ENCODE data around the gene WDR72.

WDR72 gene

DNA sequence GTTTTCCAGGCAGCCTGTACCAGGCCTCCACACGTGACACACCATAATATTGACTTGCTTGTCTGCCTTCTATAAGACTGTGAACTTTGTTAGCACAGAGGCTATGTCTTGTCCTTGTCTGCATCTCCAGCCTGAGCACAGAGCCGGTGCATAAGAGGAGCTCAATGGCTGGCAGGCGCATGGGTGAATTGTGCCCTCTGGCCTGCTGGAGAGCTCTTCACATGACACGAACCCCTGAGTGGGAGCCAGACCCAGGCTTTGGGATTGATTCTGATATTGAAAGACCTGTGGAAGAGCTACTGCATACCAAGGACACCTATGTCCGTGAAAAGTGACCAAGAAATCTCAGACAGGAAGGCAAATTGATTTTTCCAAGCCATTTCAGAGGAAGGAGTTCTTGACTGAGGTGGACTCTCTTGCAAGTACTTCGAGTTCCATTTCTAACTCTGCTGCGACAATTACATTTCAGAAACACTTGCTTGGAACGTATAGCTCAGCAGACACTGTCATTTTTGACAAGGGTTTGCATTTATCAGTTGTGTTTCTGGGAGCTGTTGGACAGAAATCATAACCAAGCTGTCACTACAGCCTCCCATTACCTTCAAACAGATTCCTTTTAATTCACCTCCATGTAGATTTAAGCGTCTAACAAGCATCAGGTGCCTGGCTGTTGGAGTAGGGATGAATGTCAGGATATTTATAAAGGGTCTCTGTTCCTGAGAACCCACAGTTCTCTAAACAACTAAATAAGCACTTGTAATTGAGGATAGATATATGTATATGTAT lies 281.3 kb downstream of the WDR72 start:
- no peak for ATAC-seq
- no peaks in the 10 kb centered on the region for H3K4me1 Mint-ChIP-seq
- H3K9me3 Mint-ChIP-seq = peaks cover 11% of the 10 kb centered on the region

DNA sequence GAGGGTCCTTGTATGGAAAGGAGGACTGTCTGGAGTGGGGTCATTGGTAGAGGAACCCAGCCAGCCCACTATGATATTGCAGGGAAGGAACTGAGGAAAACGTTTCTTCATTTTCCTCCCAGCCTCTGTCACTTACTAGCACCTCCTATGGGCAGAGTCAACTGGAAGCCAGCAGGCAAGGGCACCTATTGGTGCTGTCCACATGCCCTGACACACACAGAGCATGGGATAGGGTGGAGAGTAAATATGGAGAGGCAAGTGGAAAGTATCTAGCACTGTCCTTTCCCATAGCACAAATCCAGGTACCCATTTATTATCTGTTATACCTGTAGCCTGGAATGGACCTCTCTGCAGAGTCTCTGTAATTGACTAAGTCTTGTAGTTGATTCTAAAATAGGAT lies 285.6 kb downstream of the WDR72 start:
- Mint-ChIP-seq H3K27ac (no peak overlapping the region), H3K4me3 (no peak overlapping the region), H3K4me1 (no peaks in the 10 kb centered on the region), H3K36me3 (no peaks in the 10 kb centered on the region), H3K9me3 (peaks cover 10% of the 10 kb centered on the region)
- DNase-seq (ENCODE audit: low spot score in 2 of 2) = no peak
- ATAC-seq = no peak

More for the DNA sequence above, 281.3 kb downstream of the WDR72 start:
- no peak overlapping the region for H3K27ac Mint-ChIP-seq
- H3K4me3 Mint-ChIP-seq = no peak overlapping the region
- no peaks in the 10 kb centered on the region for H3K36me3 Mint-ChIP-seq
- DNase-seq (ENCODE audit: low spot score in 2 of 2) = no peak

DNA sequence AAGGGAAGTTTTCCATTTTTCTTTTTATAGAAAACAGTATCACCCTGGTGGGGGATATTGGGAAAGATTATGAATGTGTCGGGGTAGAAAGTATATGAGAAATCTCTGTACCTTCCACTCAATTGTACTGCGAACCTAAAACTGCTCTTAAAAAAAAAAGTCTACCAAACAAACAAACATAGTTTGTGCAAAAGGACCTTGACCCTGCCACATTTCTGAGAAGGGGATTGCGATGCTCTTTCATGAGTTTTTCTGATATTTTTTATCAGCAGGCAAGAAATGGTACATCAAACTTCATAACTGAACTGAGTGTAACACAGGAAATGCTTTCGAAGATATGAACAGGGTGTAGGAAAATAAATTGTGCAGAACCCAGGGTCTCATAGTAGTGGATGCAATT lies 286.0 kb downstream of the WDR72 start:
- Mint-ChIP-seq H3K4me3 (no peak overlapping the region), H3K27ac (no peak overlapping the region), H3K36me3 (no peaks in the 10 kb centered on the region), H3K9me3 (peaks cover 13% of the 10 kb centered on the region), H3K4me1 (no peaks in the 10 kb centered on the region)
- ATAC-seq = no peak
- no peak for DNase-seq (ENCODE audit: low spot score in 2 of 2)

DNA sequence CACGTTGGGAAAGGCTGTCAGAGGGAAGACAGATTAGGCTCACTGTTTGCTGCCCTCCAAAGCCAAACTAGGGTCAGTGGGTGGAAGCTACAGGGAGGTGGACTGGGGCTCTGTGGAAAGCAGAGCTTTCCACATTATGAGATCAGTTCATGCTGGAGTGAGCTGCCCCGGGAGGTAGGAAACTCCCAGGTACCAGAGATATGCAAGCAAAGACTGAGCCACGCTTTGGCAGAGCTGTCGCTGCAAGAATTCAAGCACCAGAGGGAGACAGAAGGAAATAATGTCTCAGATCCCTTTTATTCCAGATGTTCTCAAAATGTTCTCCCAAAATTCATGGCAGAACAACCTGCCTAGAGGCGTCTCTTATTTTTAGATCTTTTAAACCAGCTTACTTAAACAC lies 286.6 kb downstream of the WDR72 start:
- H3K4me1 Mint-ChIP-seq = no peaks in the 10 kb centered on the region
- no peak overlapping the region for H3K4me3 Mint-ChIP-seq
- DNase-seq (ENCODE audit: low spot score in 2 of 2) (no peak), ATAC-seq (no peak)
- peaks cover 13% of the 10 kb centered on the region for H3K9me3 Mint-ChIP-seq
- H3K27ac Mint-ChIP-seq = no peak overlapping the region
- H3K36me3 Mint-ChIP-seq = no peaks in the 10 kb centered on the region

DNA sequence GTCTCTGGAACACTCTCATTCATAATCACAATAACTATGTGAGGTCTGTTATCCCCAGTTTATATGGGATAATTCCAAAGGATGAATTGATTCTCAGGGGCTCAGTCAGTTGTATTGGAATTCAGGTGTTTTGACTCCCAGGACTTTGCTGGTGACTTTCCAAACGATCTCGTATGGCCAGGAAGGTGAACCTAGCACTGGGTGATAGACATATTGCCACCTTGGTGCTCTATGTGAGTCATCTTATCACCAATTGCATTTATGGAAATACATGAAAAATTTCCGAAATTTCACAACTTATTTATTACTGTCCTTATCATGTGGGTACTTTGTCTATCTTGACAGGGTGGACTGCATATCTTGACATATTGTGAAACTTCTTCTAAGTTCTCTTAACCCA lies 287.3 kb downstream of the WDR72 start:
- Mint-ChIP-seq H3K4me1 (no peaks in the 10 kb centered on the region), H3K36me3 (no peaks in the 10 kb centered on the region), H3K4me3 (no peak overlapping the region), H3K27ac (no peak overlapping the region), H3K9me3 (peaks cover 9% of the 10 kb centered on the region)
- ATAC-seq (no peak), DNase-seq (ENCODE audit: low spot score in 2 of 2) (no peak)

DNA sequence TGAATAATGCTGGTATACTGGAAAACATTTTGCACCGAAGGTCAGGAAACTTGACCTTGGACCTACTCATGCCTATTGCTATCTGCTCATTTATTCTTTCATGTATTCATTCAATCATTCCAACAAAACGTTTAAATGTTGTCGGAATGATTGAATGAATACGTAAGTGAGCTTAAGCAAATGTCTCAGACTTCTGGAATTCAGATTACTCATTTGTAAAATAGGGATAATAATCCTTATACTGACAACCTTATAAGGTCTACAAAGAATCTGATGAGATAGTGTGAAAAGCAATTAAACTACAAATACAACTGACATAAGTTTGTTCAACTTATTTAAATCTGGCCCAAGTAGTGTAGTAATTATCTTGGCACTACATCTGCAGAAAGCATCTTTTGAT lies 288.7 kb downstream of the WDR72 start:
- Mint-ChIP-seq H3K4me1 (no peaks in the 10 kb centered on the region), H3K9me3 (peaks cover 7% of the 10 kb centered on the region), H3K36me3 (no peaks in the 10 kb centered on the region), H3K27ac (no peak overlapping the region), H3K4me3 (no peak overlapping the region)
- ATAC-seq = no peak
- DNase-seq (ENCODE audit: low spot score in 2 of 2) = no peak

DNA sequence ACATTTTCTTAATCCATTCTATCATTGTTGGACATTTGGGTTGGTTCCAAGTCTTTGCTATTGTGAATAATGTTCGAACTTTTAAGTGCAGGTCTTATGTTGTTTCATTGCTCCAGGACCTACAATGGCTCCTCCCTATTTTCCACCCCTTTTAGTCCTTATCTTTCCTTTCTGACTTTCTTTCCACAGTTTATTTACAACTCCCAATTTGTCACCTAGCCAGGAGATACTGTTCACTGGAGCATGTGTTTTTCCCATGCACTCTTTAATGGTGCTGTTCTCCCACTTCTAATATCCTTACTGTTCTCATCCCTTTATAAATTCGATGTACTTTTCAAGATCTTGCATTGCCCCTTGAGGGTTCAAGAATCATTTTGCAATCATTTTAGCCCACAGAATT lies 290.0 kb downstream of the WDR72 start:
- H3K36me3 Mint-ChIP-seq = no peaks in the 10 kb centered on the region
- H3K4me1 Mint-ChIP-seq = no peaks in the 10 kb centered on the region
- DNase-seq (ENCODE audit: low spot score in 2 of 2) (no peak), ATAC-seq (no peak)
- no peak overlapping the region for H3K27ac Mint-ChIP-seq
- H3K9me3 Mint-ChIP-seq = peaks cover 7% of the 10 kb centered on the region
- no peak overlapping the region for H3K4me3 Mint-ChIP-seq

Data from stimulated activated effector memory CD8-positive, alpha-beta T cell treated with anti-CD3 and anti-CD28 coated beads, Interleukin-12 subunit alpha, Interleukin-12 subunit beta, amount 100 ng/mL, for 72 hours (primary cell).